Inflammatory macrophage treated with lipopolysaccharide for 4 hours (primary cell): ENCODE measurements around the gene GRK2.

Source experiments
- DNase-seq: peaks from one replicate; pipeline ENCODE4 v3.0.0-alpha.2; 2020

Gene GRK2

GRCh38 chr11:67254798-67255197, 11.5 kb upstream of the GRK2 start:
- DNase-seq: no peak

- no peak for DNase-seq
Measured at GRCh38 chr11:67255353-67255752, 10.9 kb upstream of the GRK2 start.

GRCh38 chr11:67255864-67256263, 10.4 kb upstream of the GRK2 start:
- no peak for DNase-seq

DNA sequence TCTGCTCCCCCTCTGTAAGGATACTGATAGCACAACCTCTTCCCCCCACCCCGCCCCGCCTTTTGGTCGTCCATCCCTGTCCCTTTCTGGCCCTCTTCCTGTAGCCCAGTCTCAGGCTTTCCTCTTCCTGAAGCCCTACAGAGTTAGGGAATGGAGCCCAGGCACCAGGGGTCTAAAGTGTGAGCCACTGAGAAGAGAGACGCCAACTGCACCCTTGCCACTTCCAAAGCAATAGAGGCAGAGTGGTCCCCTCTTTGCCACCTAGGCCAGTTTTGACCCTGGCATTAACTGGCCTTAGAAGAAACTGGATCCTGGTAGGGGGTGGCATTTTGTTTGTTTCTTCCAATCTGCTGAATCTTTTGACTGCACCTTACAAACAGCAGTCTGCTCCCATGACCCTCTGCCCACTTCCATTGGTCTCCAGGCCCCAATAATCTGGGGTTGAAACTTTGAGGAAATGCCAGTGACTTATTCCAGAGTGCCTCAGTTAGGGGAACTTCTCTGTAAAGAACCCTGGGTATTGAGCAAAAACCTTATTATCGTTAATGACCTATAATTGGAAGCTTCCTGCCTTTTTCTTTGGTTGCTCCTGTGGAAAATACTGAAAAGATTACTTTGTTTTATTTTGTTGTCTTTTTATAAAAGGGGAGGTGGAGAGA, 9.7 kb upstream of the GRK2 start:
- DNase-seq: no peak

DNA sequence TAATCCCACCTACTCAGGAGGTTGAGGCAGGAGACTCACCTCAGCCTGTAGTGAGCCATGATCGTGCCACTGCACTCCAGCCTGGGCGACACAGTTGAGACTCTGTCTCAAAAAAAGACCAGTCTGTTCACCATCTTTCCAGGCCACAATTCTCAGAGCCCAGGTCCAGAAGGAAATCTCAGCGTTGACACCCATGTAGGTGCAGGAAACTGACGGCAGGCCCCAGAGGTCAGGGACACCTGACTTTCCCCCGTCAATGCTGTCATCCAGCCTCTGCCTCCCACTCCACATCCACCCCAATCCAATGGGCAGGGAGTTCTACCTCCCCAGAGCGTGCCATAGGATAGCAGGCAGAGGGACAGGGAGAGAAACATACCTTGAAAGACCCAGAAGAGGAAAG, 5.9 kb upstream of the GRK2 start:
- no peak for DNase-seq

DNA sequence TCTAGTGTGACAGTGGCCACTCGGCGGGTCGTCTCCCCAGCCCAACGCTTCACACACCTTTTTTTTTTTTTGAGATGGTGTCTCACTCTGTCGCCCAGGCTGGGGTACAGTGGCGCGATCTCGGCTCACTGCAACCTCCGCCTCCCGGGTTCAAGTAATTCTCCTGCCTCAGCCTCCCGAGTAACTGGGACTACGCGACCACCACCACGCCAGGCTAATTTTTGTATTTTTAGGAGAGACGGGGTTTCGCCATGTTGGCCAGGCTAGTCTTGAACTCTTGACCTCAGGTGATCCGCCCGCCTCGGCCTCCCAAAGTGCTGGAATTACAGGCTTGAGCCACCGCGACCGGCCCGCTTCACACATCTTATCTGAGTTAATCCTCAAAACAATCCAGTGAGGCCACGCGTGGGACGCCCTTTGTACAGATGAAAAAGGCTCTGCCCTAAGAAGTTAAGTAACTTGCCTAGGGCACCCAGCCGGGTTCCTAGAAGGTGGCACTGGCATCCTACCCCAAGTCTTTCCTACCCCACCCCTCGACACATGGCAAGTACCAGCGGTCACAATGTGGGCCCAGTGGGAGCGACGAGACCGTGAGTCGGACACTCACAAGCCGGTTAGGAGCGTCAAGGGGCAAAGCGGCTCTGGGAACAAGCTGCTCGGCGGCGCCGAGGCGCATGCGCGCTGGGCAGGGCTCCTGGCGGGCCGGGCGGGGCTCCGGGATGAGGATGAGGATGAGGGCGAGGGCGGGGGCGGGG, 5.2 kb upstream of the GRK2 start:
- DNase-seq: peak; percentile 52

DNA sequence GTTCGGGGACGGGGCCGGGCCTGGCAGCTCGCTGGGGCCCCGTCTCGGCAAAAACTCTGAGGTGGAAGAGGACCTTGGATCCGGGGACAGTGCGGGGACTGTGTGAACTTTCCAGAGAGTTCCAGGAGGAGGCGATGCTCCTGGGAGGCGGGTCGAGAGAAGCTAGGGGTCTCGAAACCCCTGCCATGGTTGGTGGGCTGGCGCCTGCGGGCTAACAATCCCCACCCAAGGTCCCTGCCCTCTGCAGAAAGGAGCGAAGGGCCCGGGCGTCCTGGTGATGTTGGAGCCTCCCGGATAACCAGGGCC, 4.7 kb upstream of the GRK2 start:
- no peak for DNase-seq

DNA sequence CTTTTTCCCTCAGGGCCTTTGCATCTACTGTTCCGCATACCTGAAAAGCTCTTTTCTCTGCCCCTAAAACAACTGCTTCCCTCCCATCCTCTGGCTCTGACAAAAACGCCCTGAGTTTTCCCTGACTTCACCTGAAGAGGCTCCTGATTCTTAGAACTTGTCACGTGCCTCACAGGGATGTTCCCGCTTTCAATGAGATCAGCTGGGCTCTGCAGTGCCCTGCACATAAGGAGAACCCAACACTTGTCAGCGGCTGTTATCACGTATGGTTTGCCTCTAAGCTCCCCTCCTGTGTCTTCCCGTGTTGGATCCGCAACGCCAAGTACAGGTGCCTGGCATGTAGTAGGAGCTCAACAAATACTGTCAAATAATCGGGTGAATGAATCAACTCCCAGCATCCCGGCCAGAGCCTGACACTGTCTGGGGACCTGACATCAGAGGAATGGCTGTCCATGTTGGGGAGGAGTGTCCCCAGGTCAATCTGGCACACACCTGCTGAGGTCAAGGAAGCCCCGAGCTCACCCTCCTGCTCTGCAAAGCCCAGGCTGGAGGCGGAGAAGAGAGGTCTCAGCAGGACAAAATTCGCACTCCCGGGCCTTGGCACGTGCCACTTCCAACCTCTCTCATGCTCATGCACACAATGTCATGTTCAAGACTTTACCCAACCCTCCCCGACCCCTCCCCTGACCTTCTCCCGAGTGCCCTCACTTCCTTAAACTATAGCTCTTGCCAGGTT, 4.2 kb upstream of the GRK2 start:
- no peak for DNase-seq

DNA sequence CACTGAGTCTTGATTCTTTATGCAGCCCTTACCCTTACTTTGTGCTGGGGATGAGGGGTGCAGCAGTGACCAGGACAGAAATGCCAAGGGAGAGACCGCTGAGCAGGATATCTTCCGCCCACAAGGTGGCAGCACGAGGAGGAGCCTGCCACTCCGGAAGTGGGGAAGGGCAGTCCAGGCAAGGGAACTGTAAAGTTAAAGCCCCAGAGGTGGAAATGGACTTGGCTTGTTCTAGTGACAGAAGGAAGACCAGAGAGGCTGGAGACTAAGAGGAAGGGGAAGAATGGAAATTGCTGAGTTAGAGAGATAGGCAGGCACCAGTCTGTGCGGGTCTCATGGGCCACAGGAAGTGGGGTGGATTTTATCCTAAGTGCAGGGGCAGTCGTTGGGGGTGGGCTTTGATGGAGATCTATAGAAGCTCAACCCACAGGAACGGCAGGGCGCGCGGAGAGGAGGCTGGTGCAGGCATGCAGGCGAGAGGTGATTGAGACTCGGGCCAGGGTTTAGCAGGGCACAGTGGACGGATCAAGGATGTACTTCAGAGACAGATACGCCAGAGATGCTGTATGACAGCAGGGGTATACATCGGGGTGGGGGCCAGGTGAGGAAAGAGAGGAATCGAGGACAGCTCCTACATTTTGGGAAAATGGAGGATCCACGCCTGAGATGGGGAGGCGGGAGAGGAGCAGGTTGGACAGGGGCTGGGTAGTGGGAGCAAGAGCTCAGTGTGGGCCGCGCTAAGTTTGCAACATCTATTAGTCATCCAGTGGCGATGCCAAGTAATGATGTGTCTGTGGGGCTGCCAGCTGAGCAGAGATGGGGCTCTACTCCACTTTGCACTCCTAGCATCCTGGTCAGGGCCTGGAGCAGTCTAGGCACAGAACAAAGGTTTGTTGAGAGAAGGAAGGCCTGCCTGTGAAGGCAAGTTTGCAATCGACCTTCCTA, 3.3 kb upstream of the GRK2 start:
- DNase-seq: peak; percentile 86

GRCh38 chr11:67264260-67264659, 2.0 kb upstream of the GRK2 start:
- no peak for DNase-seq

DNA sequence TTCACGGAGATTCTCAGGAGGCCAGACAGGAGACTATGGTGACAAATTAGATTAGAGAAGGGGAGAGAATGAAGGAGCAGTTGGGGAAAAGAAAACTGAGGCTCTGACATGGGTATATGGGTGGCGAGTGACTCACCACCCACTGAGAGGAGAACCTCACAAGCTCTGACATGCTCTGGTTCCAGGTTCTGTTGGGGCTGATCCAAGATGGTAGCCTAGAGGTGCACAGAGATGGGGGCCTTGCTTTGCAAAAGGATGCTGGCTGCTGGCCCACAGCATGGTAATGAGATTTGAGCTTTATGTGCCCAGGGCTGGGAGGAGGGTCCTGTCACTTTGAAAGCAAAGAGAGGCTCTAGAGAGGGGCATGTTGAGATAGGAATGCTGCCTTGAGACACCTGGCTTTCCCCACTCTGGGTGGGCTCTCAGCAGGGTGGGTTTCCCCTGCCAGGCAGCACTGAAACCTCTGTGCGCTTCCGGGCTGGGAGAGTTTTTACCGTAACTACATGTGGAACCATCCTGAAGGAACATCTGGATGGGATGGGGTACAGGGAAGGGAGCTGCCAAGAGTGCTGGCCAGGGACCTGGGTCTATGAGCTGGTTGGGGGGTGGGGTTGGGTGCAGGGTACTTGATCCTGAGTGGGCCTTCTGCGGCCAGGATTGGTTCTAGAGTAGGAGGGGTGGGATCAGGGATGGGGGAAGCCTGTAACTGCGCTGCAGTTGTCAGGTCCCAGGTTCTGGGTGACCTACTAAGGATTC, 1.2 kb upstream of the GRK2 start:
- no peak for DNase-seq

GRCh38 chr11:67265633-67266448, 432 bp upstream of the GRK2 start:
- DNase-seq: peak; percentile 75

DNA sequence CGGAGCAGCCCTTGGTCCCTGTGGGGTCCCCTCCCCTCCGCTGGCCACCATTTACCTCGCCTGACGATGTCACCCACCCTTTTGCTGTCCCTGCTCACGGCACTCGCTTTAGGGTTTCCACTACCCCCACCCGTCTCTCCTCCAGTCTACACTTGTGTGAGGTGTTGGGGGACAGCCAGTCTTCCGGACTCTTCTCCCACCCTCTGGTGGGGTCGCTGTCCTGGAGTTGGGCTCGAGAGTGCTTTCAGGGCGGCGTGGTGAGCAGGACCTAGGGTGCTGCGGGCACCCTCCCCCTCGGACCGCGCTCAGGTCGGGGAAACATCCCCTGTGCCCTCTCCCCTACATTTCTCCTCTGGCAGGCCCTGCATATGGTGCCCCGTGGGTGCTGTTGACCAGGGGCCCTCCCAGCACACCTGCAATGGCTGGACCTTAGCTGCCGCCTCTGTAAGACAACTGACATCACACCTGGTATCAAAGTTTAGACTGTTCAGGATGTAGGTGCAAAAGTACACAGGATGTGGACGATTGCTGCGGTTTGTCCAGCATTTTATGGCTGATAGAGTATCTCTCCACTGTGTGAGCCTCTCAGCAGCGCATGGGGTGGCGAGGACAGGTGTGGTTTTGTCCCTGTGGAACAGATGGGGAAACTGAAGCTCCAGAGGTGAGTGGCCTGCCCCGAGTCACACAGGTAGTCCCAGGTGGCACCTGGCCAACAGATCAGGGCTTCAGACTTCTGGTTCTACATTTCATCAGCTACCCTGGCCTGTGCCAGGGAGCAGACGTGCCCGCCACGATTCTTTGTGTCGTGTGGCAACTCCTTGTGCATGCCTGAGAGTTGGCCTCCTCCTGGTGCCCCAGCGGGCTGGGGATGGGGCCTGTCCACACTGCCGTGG, 1.2 kb downstream of the GRK2 start:
- DNase-seq: no peak

DNA sequence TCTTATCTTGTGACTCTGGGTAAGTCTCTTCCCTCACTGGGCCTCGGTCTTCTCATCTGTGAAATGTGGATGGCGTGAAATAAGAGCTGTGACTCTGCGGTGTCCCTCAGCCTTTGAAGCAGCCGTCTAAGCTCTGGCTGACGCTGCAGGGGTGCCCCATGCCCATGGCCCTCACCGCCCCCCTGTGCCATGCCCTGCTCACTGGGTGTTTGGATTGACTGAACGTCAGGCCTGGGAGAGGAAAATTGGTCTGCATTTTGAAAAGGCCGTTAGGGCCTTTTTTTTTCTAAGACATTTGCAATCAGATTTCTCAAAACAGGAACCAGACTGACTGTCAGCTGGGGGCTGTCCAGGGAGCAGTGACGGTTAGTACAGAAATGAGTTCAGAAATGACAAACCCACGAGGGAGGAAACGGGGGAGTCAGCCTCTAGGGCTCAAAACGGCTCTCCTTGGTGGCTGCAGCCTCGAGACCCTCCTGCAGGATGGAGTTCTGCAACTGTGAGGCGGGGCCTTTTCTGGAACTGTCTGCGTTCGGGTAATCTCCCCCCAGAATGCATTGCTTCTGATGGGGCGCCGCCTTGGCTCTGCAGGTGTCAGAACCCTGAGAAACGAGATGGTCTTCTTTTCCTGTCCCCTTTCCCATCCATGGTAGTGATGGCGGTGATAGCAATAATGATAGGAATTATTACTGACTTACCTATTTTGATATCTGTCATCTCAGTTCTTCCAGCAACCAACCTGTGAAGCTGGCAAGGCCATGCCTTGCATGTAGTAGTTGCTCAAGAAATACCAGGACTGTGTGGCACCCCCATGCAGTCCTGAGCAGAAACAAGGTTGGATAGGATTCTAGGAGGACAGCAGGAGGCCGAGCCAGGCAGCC, 2.0 kb downstream of the GRK2 start:
- peak; percentile 91 for DNase-seq

DNA sequence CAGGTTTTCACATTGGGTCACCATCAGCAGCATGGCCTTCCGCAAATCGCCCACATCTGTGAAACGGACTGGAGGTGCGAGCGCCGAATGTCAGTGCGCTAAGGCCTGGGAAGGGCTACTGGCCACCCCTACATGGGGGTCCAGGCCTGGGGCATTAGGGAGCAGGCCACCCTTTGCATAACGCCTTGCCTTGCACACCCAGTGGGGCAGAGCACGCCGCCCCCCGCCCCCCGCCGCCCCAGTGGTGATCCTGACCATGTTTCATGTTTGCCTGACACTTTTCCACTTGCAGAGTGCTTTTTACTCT, 2.6 kb downstream of the GRK2 start:
- DNase-seq: no peak

DNA sequence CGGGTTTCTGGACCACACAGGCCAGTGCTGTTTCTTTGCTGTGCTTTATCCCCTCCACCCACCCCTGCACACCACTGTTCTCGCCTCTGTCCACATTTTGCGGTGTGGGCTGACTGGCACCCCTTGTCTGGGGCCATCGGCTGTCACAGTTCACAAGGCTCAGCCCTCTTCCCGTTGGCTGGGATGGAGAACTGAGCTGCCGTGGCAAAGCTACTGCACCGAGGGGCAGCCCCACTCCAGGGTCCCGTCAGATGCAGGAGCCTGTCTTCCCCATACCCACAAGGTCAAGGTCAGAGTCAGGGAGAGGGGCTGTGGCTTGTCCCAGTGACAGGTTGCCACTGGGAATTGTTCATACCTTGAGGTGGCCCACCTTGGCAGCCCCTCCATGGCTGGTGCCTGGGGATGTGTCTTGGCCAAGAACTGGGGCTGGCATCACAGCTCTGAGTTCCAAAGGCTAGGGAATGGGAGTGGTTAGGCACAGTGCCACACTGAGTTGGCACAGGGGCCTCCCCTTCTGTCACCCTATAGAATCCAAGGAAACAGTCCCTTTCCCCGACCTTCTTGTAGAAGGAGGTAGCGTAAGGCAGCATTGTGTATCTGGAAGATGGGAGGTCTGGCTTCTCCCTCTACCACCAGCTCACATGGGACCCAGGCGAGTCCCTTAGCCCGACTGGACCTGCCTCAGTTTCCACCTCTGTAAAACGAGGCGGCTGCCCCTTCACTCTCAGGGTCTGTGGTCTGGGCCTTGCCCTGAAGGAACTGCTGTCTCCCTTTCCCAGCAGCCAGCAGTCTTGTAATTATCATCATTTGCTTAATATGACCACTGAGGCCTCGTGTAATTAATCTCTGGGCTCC, 3.4 kb downstream of the GRK2 start:
- DNase-seq: no peak

- DNase-seq: peak; percentile 35
Measured at GRCh38 chr11:67270256-67271204, 4.3 kb downstream of the GRK2 start.
